ENCODE results near the gene CACNA1S. TPM values are rescaled to one million over a fixed set of nuclear protein-coding genes. Genes with fewer than 3 reads are reported as not detected.

Gene CACNA1S
- total RNA-seq, 1 donor from 2014 or later = not detected

- intact Hi-C loops (cut with DNase I) = no loop called here
- TF ChIP-seq CTCF (IDR thresholded peaks at IDR 0.05) = no peak
Measured at GRCh38 chr1:201051399-201051798, 60.8 kb downstream of the CACNA1S start.

GRCh38 chr1:201050515-201051277 is 61.5 kb downstream of the CACNA1S start:
- intact Hi-C loops (cut with DNase I) = no loop called here
- H3K36me3 ChIP-seq = no peaks in the 10 kb centered on the region

More at GRCh38 chr1:201051399-201051798, 60.8 kb downstream of the CACNA1S start:
- Histone ChIP-seq H3K4me3 (no peak overlapping the region), H3K36me3 (no peaks in the 10 kb centered on the region), H3K27ac (no peak overlapping the region), H3K9me3 (no peaks in the 10 kb centered on the region), H3K4me1 (peaks cover 0 to 10% of the 10 kb centered on the region in 2 donors), H3K27me3 (no peaks in the 10 kb centered on the region)
- DNase-seq (ENCODE audit: low spot score in 2 of 2) = no peak

GRCh38 chr1:201049248-201049831 is 62.9 kb downstream of the CACNA1S start:
- Histone ChIP-seq H3K27me3 (no peaks in the 10 kb centered on the region), H3K4me3 (no peak overlapping the region), H3K4me1 (no peaks in the 10 kb centered on the region), H3K9me3 (no peaks in the 10 kb centered on the region), H3K36me3 (no peaks in the 10 kb centered on the region), H3K27ac (no peak overlapping the region)
- DNase-seq (ENCODE audit: low spot score in 2 of 2) = no peak
- intact Hi-C loops (cut with DNase I) = no loop called here
- TF ChIP-seq CTCF (IDR thresholded peaks at IDR 0.05) = no peak

More at GRCh38 chr1:201050515-201051277, 61.5 kb downstream of the CACNA1S start:
- no peak for DNase-seq (ENCODE audit: low spot score in 2 of 2)
- Histone ChIP-seq H3K9me3 (no peaks in the 10 kb centered on the region), H3K4me1 (peaks cover 0 to 4% of the 10 kb centered on the region in 2 donors), H3K27me3 (no peaks in the 10 kb centered on the region), H3K4me3 (no peak overlapping the region), H3K27ac (no peak overlapping the region)
- TF ChIP-seq CTCF (IDR thresholded peaks at IDR 0.05) = no peak

- H3K9me3 ChIP-seq = no peaks in the 10 kb centered on the region
- H3K36me3 ChIP-seq = no peaks in the 10 kb centered on the region
- TF ChIP-seq CTCF (IDR thresholded peaks at IDR 0.05) = no peak
- H3K4me3 ChIP-seq = no peak overlapping the region
- H3K27me3 ChIP-seq = no peaks in the 10 kb centered on the region
- no peaks in the 10 kb centered on the region for H3K4me1 ChIP-seq
- no peak for DNase-seq (ENCODE audit: low spot score in 2 of 2)
- intact Hi-C loops (cut with DNase I) = no loop called here
- H3K27ac ChIP-seq = no peak overlapping the region
Measured at GRCh38 chr1:201048521-201048920, 63.7 kb downstream of the CACNA1S start.

GRCh38 chr1:201044119-201044518 is 68.1 kb downstream of the CACNA1S start:
- TF ChIP-seq CTCF (IDR thresholded peaks at IDR 0.05) = no peak
- no peaks in the 10 kb centered on the region for H3K4me1 ChIP-seq
- DNase-seq (ENCODE audit: low spot score in 2 of 2) = no peak
- no peak overlapping the region for H3K4me3 ChIP-seq
- no peak overlapping the region for H3K27ac ChIP-seq
- no peaks in the 10 kb centered on the region for H3K9me3 ChIP-seq
- no peaks in the 10 kb centered on the region for H3K36me3 ChIP-seq
- no peaks in the 10 kb centered on the region for H3K27me3 ChIP-seq
- intact Hi-C loops (cut with DNase I) = loop anchor here (5.0 kb wide), 1 partner anchor 487 kb away; no protein-coding TSS in a partner anchor

All from ascending aorta (tissue), 2 donors.